HFFc6 (cell line): ENCODE data around the gene SURF2. TPM values are rescaled to one million over a fixed set of nuclear protein-coding genes. Genes with fewer than 3 reads are reported as not detected.
"Not testable (repeated sequence)": the region's sequence is repeated elsewhere in the genome, so short reads cannot be mapped to it uniquely, and the experiment has no call there.

ENCODE experiments used
- DNase-seq: peaks from one replicate; pipeline ENCODE4 v3.0.0-alpha.2; 2018
- H3K27ac Mint-ChIP-seq: 2 replicates; pipeline ENCODE4 v1.8.0; 2020; ENCODE audit warnings: mild to moderate bottlenecking, mixed read lengths
- H3K27me3 Mint-ChIP-seq: 2 replicates; pipeline ENCODE4 v1.8.0; 2021; ENCODE audit warnings: mild to moderate bottlenecking, moderate library complexity, mixed read lengths; ENCODE audit not compliant: insufficient read depth
- H3K36me3 Mint-ChIP-seq: 2 replicates; pipeline ENCODE4 v1.8.0; 2021; ENCODE audit warnings: low read depth, mixed read lengths
- H3K4me1 Mint-ChIP-seq: 2 replicates; pipeline ENCODE4 v1.8.0; 2020; ENCODE audit warnings: low read depth, mixed read lengths
- H3K4me3 Mint-ChIP-seq: 2 replicates; pipeline ENCODE4 v1.8.0; 2020; ENCODE audit warnings: mild to moderate bottlenecking, moderate library complexity, mixed read lengths
- H3K9me3 Mint-ChIP-seq: 2 replicates; pipeline ENCODE4 v1.8.0; 2020; ENCODE audit warnings: mild to moderate bottlenecking, mixed read lengths
- CTCF ChIP-seq: fragments of 200-600 bp; sonication (generic); IDR thresholded peaks from 2 replicates; pipeline ENCODE4 v1.5.0; 2021; ENCODE audit warnings: antibody characterized with exemption, mild to moderate bottlenecking
- total RNA-seq, 6 experiments: library from RNA; stranded (reverse); fragmentation: NEBNext Ultra II Directional; extraction: Animal tissue kit (Norgen Biotek cat#: 25700); gene quantifications; 2 replicates in 1 of 6; 3 replicates in 5 of 6; pipeline ENCODE4 v1.2.3, GENCODE V29; 2021

SURF2 gene
- total RNA-seq, 6 experiments from 2014 or later: 16.6 to 20.9 (median 18.2) TPM

GRCh38 chr9:133321411-133321935 lies 34.9 kb upstream of the SURF2 start:
- Mint-ChIP-seq H3K4me1 (no peaks in the 10 kb centered on the region), H3K27ac (no peak overlapping the region), H3K9me3 (peaks cover 10% of the 10 kb centered on the region; the same call in 1 of the 2 replicates), H3K27me3 (peaks cover 24% of the 10 kb centered on the region), H3K36me3 (no peaks in the 10 kb centered on the region), H3K4me3 (no peak overlapping the region)
- DNase-seq: no peak
- TF ChIP-seq CTCF: no peak

DNA sequence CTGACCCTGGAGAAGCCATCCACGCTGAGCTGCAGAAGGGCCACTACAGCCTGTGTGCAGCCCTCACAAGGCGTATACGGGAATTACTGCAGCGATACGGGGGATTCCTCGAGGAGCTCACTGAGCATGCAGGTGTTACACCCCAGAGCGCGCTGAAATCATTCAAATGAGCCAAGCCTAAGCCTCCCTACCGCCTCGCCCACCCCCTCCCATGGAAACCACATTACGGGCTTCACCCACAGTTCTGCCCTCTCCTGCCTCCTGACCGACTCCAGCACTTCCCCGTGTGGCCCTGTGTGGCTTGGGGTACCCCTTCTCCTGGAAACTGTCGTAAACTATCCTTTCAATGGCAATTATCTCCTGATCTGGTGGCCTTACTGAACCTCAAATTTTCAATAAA lies 33.6 kb upstream of the SURF2 start:
- no peak for TF ChIP-seq CTCF
- Mint-ChIP-seq H3K9me3 (peaks cover 10% of the 10 kb centered on the region; the same call in 1 of the 2 replicates), H3K4me3 (no peak overlapping the region), H3K36me3 (no peaks in the 10 kb centered on the region), H3K4me1 (no peaks in the 10 kb centered on the region), H3K27ac (no peak overlapping the region), H3K27me3 (peaks cover 21% of the 10 kb centered on the region)
- no peak for DNase-seq

- peaks cover 21% of the 10 kb centered on the region for H3K27me3 Mint-ChIP-seq
- no peaks in the 10 kb centered on the region for H3K36me3 Mint-ChIP-seq
- H3K4me1 Mint-ChIP-seq: no peaks in the 10 kb centered on the region
- DNase-seq: no peak
- no peak overlapping the region for H3K4me3 Mint-ChIP-seq
- H3K27ac Mint-ChIP-seq: no peak overlapping the region
- H3K9me3 Mint-ChIP-seq: peaks cover 10% of the 10 kb centered on the region; the same call in 1 of the 2 replicates
- no peak for TF ChIP-seq CTCF
These were observed 33.1 kb upstream of the SURF2 start for GRCh38 chr9:133323211-133323610.

DNA sequence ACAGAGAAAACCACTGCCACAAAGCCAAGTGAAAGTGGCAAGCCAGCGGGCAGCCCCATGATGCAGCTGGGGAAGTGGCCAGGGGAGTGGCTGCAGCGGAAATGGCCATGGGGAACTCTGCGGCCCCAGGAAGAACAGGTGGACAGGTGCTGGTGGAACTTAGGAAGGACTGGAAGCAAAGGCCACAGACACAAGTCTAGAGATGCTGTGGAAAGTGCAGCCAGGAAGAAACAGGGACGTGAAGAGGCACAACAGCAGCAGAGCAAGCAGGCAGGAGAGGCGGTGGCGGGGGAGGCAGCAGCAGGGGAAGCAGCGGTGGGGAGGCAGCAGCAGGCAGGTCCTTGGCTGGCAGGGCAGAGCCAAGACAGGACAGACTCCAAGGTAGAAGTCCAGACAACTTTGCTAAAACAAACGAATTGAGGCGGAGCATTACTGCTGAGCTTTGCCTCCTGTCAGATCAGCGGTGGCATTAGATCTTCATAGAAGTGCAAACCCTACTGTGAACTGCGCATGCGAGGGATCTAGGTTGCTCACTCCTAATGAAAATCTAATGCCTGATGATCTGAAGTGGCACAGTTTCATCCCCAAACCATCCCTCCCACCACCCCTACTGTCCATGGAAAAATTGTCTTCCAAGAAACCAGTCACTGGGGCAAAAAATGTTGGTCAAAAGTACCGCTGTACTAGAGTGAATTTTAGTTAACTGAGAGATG lies 32.2 kb upstream of the SURF2 start:
- no peak overlapping the region for H3K27ac Mint-ChIP-seq
- DNase-seq: no peak

GRCh38 chr9:133327021-133327420 lies 29.3 kb upstream of the SURF2 start:
- Mint-ChIP-seq H3K36me3 (peaks cover 15% of the 10 kb centered on the region), H3K27me3 (peaks cover 11% of the 10 kb centered on the region)
- H3K9me3 Mint-ChIP-seq, DNase-seq, H3K4me3 Mint-ChIP-seq, H3K27ac Mint-ChIP-seq, H3K4me1 Mint-ChIP-seq: not testable (repeated sequence)

More for the DNA sequence above, 32.2 kb upstream of the SURF2 start:
- Mint-ChIP-seq H3K4me1 (no peaks in the 10 kb centered on the region), H3K4me3 (no peak overlapping the region), H3K36me3 (peaks cover 4% of the 10 kb centered on the region; the same call in 1 of the 2 replicates), H3K9me3 (peaks cover 10% of the 10 kb centered on the region; the same call in 1 of the 2 replicates), H3K27me3 (peaks cover 21% of the 10 kb centered on the region)
- no peak for TF ChIP-seq CTCF

DNA sequence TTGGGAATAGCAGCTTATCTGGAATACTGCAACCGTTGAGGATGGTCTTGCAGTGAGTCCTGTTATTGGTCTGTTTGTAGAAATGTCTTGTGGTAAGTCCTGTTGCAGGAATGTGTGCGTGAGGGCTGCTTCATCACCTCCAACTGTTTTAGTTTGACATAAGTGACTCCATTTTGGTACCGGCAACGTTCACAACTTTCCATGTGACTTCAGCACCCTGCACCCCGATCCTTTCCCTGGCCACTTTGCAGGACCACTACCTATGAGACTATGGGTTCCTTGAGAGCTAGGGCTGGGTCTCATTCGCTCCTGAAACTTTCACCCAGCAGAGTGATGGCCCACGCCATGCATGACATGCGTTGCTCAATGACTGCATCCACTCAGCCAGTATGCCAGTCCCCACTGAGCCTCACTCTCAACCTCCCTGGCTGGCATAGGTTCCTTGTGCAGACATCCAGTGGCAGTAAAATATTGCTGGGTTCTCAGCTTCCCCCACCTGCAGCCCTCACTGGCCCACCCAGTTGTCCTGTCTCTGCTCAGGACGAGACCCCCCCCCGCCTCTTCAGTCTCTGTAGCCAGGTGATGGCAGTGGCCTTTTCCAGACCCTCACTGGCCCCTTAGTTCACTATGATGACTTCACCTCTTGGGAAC lies 28.4 kb upstream of the SURF2 start:
- Mint-ChIP-seq H3K27ac (no peak overlapping the region), H3K4me1 (no peaks in the 10 kb centered on the region), H3K27me3 (peaks cover 11% of the 10 kb centered on the region), H3K36me3 (peaks cover 15% of the 10 kb centered on the region), H3K4me3 (no peak overlapping the region), H3K9me3 (peaks cover 10% of the 10 kb centered on the region; the same call in 1 of the 2 replicates)
- TF ChIP-seq CTCF: no peak
- no peak for DNase-seq
